H9 (cell line): ENCODE measurements around the gene PARP3. TPM values are rescaled to one million over a fixed set of nuclear protein-coding genes. Genes with fewer than 3 reads are reported as not detected.

Experiments used
- DNase-seq: peaks from one replicate; pipeline ENCODE4 v3.0.0-alpha.2; 2017
- H2AFZ ChIP-seq: one replicate; pipeline ENCODE4 v1.6.1; 2013; ENCODE audit warnings: mild to moderate bottlenecking, low read length, control low read depth, moderate library complexity
- H2AK5ac ChIP-seq: 2 replicates; pipeline ENCODE4 v1.6.1; 2013; ENCODE audit warnings: low read length, control low read depth, mixed read lengths; ENCODE audit not compliant: insufficient read length
- H2BK120ac ChIP-seq: one replicate; pipeline ENCODE4 v1.6.1; 2013; ENCODE audit warnings: low read depth, mild to moderate bottlenecking, low read length, control low read depth, inconsistent platforms; ENCODE audit not compliant: poor library complexity, severe bottlenecking
- H2BK12ac ChIP-seq: 2 replicates; pipeline ENCODE4 v1.6.1; 2013; ENCODE audit warnings: low read length, control low read depth, mixed read lengths, low read depth; ENCODE audit not compliant: insufficient read length
- H2BK15ac ChIP-seq: 2 replicates; pipeline ENCODE4 v1.6.1; 2013; ENCODE audit warnings: low read depth, low read length, control low read depth
- H2BK20ac ChIP-seq: one replicate; pipeline ENCODE4 v1.6.1; 2013; ENCODE audit warnings: low read depth, mild to moderate bottlenecking, low read length, control low read depth, inconsistent platforms; ENCODE audit not compliant: poor library complexity, severe bottlenecking
- H2BK5ac ChIP-seq: 2 replicates; pipeline ENCODE4 v1.6.1; 2013; ENCODE audit warnings: low read length, control low read depth, mixed read lengths; ENCODE audit not compliant: insufficient read length
- H3K14ac ChIP-seq: 2 replicates; pipeline ENCODE4 v1.6.1; 2013; ENCODE audit warnings: low read length, control low read depth; ENCODE audit not compliant: insufficient read depth
- H3K18ac ChIP-seq: 2 replicates; pipeline ENCODE4 v1.6.1; 2013; ENCODE audit warnings: low read depth, mild to moderate bottlenecking, mixed read lengths, low read length, control low read depth; ENCODE audit not compliant: insufficient read length
- H3K23ac ChIP-seq: 2 replicates; pipeline ENCODE4 v1.6.1; 2013; ENCODE audit warnings: low read length, control low read depth, mixed read lengths, low read depth; ENCODE audit not compliant: insufficient read length
- H3K23me2 ChIP-seq: 2 replicates; pipeline ENCODE4 v1.6.1; 2013; ENCODE audit warnings: low read depth, mild to moderate bottlenecking, mixed read lengths, low read length, control low read depth; ENCODE audit not compliant: insufficient read length, poor library complexity, severe bottlenecking
- H3K27ac ChIP-seq: 2 replicates; pipeline ENCODE4 v1.5.1; 2013; ENCODE audit warnings: low read length, control low read depth, mixed read lengths, low read depth; ENCODE audit not compliant: insufficient read length
- H3K27me3 ChIP-seq: 2 replicates; pipeline ENCODE4 v1.6.1; 2013; ENCODE audit warnings: low read length, control low read depth, inconsistent platforms; ENCODE audit not compliant: insufficient read depth
- H3K4ac ChIP-seq: 2 replicates; pipeline ENCODE4 v1.6.1; 2013; ENCODE audit warnings: low read depth, mild to moderate bottlenecking, control low read depth, inconsistent platforms, low read length, moderate library complexity
- H3K4me1 ChIP-seq: 2 replicates; pipeline ENCODE4 v1.6.1; 2013; ENCODE audit warnings: low read length, control low read depth, inconsistent platforms; ENCODE audit not compliant: insufficient read depth
- H3K4me2 ChIP-seq: 2 replicates; pipeline ENCODE4 v1.6.1; 2013; ENCODE audit warnings: low read length, control low read depth, mixed read lengths; ENCODE audit not compliant: insufficient read length, insufficient read depth
- H3K56ac ChIP-seq: 2 replicates; pipeline ENCODE4 v1.6.1; 2013; ENCODE audit warnings: low read depth, mild to moderate bottlenecking, mixed read lengths, low read length, control low read depth; ENCODE audit not compliant: insufficient read length
- H3K79me1 ChIP-seq: 2 replicates; pipeline ENCODE4 v1.6.1; 2013; ENCODE audit warnings: low read depth, mild to moderate bottlenecking, moderate library complexity, low read length, control low read depth, inconsistent platforms; ENCODE audit not compliant: insufficient read depth, poor library complexity, severe bottlenecking
- H3K79me2 ChIP-seq: 2 replicates; pipeline ENCODE4 v1.6.1; 2013; ENCODE audit warnings: low read length, control low read depth, inconsistent platforms; ENCODE audit not compliant: insufficient read depth
- H3K9ac ChIP-seq: 2 replicates; pipeline ENCODE4 v1.6.1; 2013; ENCODE audit warnings: low read length, control low read depth, mixed read lengths; ENCODE audit not compliant: insufficient read length; ENCODE audit errors: extremely low read depth
- H3K9me3 ChIP-seq: one replicate; pipeline ENCODE4 v1.6.1; 2013; ENCODE audit warnings: low read depth, low read length, inconsistent platforms; ENCODE audit not compliant: control insufficient read depth
- H3T11ph ChIP-seq: one replicate; pipeline ENCODE4 v1.6.1; 2013; ENCODE audit warnings: mild to moderate bottlenecking, low read length, control low read depth, inconsistent platforms
- H4K20me1 ChIP-seq: one replicate; pipeline ENCODE4 v1.6.1; 2013; ENCODE audit not compliant: control insufficient read depth, insufficient read length, insufficient read depth
- H4K5ac ChIP-seq: 2 replicates; pipeline ENCODE4 v1.6.1; 2013; ENCODE audit warnings: low read depth, mild to moderate bottlenecking, mixed read lengths, low read length, control low read depth; ENCODE audit not compliant: insufficient read length
- H4K8ac ChIP-seq: replicated peaks from 2 replicates; pipeline ENCODE4 v1.6.1; 2013; ENCODE audit warnings: low read length, control low read depth, mixed read lengths, low read depth; ENCODE audit not compliant: insufficient read length
- H4K91ac ChIP-seq: 2 replicates; pipeline ENCODE4 v1.6.1; 2013; ENCODE audit warnings: low read depth, mild to moderate bottlenecking, moderate library complexity, mixed read lengths, low read length, control low read depth; ENCODE audit not compliant: insufficient read length
- H3K27ac Mint-ChIP-seq, 3 experiments: 2 replicates in 2 of 3; 3 replicates in 1 of 3; pipeline ENCODE4 v1.8.0; 2020 to 2021; ENCODE audit warnings: mixed read lengths in 3 of 3, mild to moderate bottlenecking in 1 of 3, moderate library complexity in 1 of 3
- H3K27me3 Mint-ChIP-seq: 2 replicates; pipeline ENCODE4 v1.8.0; 2021; ENCODE audit warnings: low read depth, mild to moderate bottlenecking, moderate library complexity, mixed read lengths
- H3K36me3 Mint-ChIP-seq, 3 experiments: 2 replicates in 2 of 3; 3 replicates in 1 of 3; pipeline ENCODE4 v1.8.0; 2020 to 2021; ENCODE audit warnings: low read depth in 3 of 3, mixed read lengths in 3 of 3; ENCODE audit not compliant: insufficient read depth in 1 of 3
- H3K4me1 Mint-ChIP-seq, 2 experiments: 2 replicates each; pipeline ENCODE4 v1.8.0; 2020; ENCODE audit warnings: mixed read lengths in 2 of 2
- H3K4me3 Mint-ChIP-seq, 2 experiments: 2 replicates in 1 of 2; 3 replicates in 1 of 2; pipeline ENCODE4 v1.8.0; 2020 to 2021; ENCODE audit warnings: mild to moderate bottlenecking in 2 of 2, mixed read lengths in 2 of 2, moderate library complexity in 1 of 2
- H3K9me3 Mint-ChIP-seq, 2 experiments: 2 replicates in 1 of 2; 3 replicates in 1 of 2; pipeline ENCODE4 v1.8.0; 2020; ENCODE audit warnings: mild to moderate bottlenecking in 2 of 2, mixed read lengths in 2 of 2, moderate library complexity in 1 of 2
- CTCF ChIP-seq: fragments of 200-600 bp; sonication (generic); conservative IDR thresholded peaks from 3 replicates; pipeline ENCODE4 v1.8.0; 2021; ENCODE audit warnings: antibody characterized with exemption, mild to moderate bottlenecking
- WGBS: extraction: QIAGEN DNeasy Blood & Tissue Kit; methylation state at CpG from one replicate; pipeline ENCODE4 v1.1.7; 2013; ENCODE audit warnings: missing lambda C conversion rate, low lambda C conversion rate, mixed read lengths; ENCODE audit not compliant: insufficient read length; ENCODE audit errors: extremely low coverage; 5-methylcytosine and 5-hydroxymethylcytosine counted together
- total RNA-seq: library from RNA; stranded (reverse); gene quantifications from 2 replicates; pipeline ENCODE4 v1.2.1, GENCODE V29; 2021

Gene PARP3
- total RNA-seq, 1 experiment from 2014 or later = 1.3 TPM

- peak; percentile 68 for DNase-seq
- TF ChIP-seq CTCF = no peak
- Mint-ChIP-seq H3K9me3 (no peaks in the 10 kb centered on the region), H3K27ac (peak within 1 kb of the TSS in 1 of 3 experiments; percentile 90; a peak in 2 of 7 replicates), H3K27me3 (peaks cover 34% of the 10 kb centered on the region), H3K4me3 (peak within 1 kb of the TSS; percentile 87), H3K36me3 (no peaks in the 10 kb centered on the region; a peak in 3 of 7 replicates), H3K4me1 (peaks cover 15 to 27% of the 10 kb centered on the region in 2 experiments)
- peaks cover 10% of the 10 kb centered on the region for H3K23me2 ChIP-seq
- H3K79me2 ChIP-seq = no peaks in the 10 kb centered on the region
- no peak within 1 kb of the TSS for H3K56ac ChIP-seq
- H2BK20ac ChIP-seq = no peak within 1 kb of the TSS
- no peak within 1 kb of the TSS for H4K91ac ChIP-seq
- H3K79me1 ChIP-seq = no peaks in the 10 kb centered on the region
- H3K23ac ChIP-seq = no peak within 1 kb of the TSS
- no peak within 1 kb of the TSS for H2BK120ac ChIP-seq
- no peak within 1 kb of the TSS for H2BK15ac ChIP-seq
- no peak within 1 kb of the TSS for H2AK5ac ChIP-seq
- H3K27me3 ChIP-seq = peaks cover 7% of the 10 kb centered on the region; the same call in 1 of the 2 replicates
- no peak within 1 kb of the TSS for H4K8ac ChIP-seq
- H3T11ph ChIP-seq = no peak within 1 kb of the TSS
- no peak within 1 kb of the TSS for H2BK12ac ChIP-seq
- no CpG with 5 or more reads among the region's 63 CpGs for WGBS
- peak within 1 kb of the TSS; percentile 64 for H3K4me2 ChIP-seq
- peaks cover 3% of the 10 kb centered on the region for H4K20me1 ChIP-seq
- H3K9ac ChIP-seq = no peak within 1 kb of the TSS
- H3K14ac ChIP-seq = no peak within 1 kb of the TSS
- H2AFZ ChIP-seq = no peak within 1 kb of the TSS
- H3K9me3 ChIP-seq = no peaks in the 10 kb centered on the region
- no peak within 1 kb of the TSS for H4K5ac ChIP-seq
- H2BK5ac ChIP-seq = no peak within 1 kb of the TSS
- peak within 1 kb of the TSS; percentile 30 for H3K18ac ChIP-seq
- no peak within 1 kb of the TSS for H3K4ac ChIP-seq
- H3K4me1 ChIP-seq = peaks cover 9% of the 10 kb centered on the region; the same call in 1 of the 2 replicates
- no peak within 1 kb of the TSS for H3K27ac ChIP-seq
Observed at GRCh38 chr3:51974963-51975851, 33.0 kb downstream of the PARP3 start, which contains the start of gene ABHD14A. Gene ABHD14A (plus strand): TSS chr3:51975064. CDS start chr3:51975136, 72 bp downstream.
